ENCODE measurements around the gene KCNAB3.

KCNAB3 gene

DNA sequence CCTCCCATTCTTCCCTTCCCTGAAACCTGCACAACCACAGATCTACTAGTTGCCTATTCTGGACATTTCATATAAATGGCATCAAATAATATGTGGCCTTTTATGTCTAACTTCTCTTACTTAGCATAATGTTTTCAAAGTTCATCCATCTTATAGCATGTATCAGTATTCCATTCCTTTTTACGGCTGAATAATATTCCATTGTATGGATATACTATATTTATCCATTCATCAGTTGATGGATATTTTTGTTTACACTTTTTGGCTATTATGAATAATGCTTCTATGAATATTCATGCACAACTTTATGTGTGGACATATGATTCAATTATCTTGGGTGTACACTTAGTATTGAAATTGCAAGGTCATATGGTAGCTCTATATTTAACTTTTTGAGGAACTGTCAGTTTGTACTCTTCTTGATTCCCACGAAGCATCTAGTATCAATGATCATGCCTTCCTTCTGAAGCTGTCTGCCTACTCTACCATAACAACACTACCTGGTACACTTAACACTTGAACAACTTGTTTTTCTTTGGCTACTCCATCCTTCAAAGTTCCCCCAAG lies 53.8 kb downstream of the KCNAB3 start:
- DNase-seq = no peak

DNA sequence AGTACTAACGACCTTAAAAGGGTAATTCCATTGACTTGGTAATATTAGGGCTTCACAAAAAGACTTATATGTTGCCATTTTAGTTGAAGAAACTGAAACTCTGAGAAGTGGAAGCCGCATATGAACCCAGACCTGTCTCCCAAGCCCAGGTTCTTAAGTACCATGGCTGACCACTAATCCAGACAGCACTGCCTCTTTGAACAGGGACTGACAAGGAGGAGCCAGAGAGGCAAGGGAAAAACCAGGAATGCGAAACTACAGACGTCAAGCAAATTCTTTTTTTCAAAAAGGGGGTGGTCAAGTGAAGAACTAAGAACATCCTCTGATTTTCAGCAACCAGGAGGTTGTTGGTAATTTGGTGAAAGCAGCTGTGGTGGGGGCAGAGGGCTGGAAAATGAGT lies 56.6 kb downstream of the KCNAB3 start:
- no peak for DNase-seq

Measured in hippocampal formation (tissue), 2 donors.